Right ventricle myocardium inferior (tissue), 1 donor: ENCODE results near the gene ZDHHC5. TPM values are rescaled to one million over a fixed set of nuclear protein-coding genes. Genes with fewer than 3 reads are reported as not detected.
A peak's percentile ranks its signal among the peaks of the same experiment; 100 is the strongest.
"Not testable (repeated sequence)": the region's sequence is repeated elsewhere in the genome, so short reads cannot be mapped to it uniquely, and the experiment has no call there.

ENCODE experiments used
- ATAC-seq: fragments of 200-7000 bp; cut with Tn5 transposase; one replicate; pipeline ENCODE4 v1.9.1; 2020; ENCODE audit warnings: mild to moderate bottlenecking, moderate library complexity
- DNase-seq: peaks from one replicate; pipeline ENCODE4 v3.0.0; 2021; ENCODE audit errors: missing footprints
- intact Hi-C: fragments of 100-400 bp; cut with DNase I; formaldehyde crosslinking; loops from one replicate; pipeline ENCODE4 v1.11.0; 2022
- total RNA-seq: library from RNA; stranded (reverse); fragmentation: NEBNext Ultra II Directional; extraction: Animal tissue kit (Norgen Biotek cat#: 25700); gene quantifications from one replicate; pipeline ENCODE4 v1.2.1, GENCODE V29; 2021
- donor health status: DM: no; HTN: yes; CAD: no; lungs with severe emphysema.

Gene ZDHHC5
- total RNA-seq, 1 donor from 2014 or later = 44.9 TPM

GRCh38 chr11:57657194-57658022, 10.5 kb upstream of the ZDHHC5 start, which contains the start of gene CLP1:
Gene CLP1 (plus strand): TSS chr11:57657762. CDS start chr11:57659477, 1,715 bp downstream.
- ATAC-seq (peak; percentile 98), DNase-seq (peak; percentile 100)
- intact Hi-C loops = no loop called here

- DNase-seq (no peak), ATAC-seq (no peak)
- intact Hi-C loops = no loop called here
These were observed 9.9 kb upstream of the ZDHHC5 start for GRCh38 chr11:57658023-57658361.

- intact Hi-C loops = no loop called here
- DNase-seq (no peak), ATAC-seq (no peak)
These were observed 8.2 kb upstream of the ZDHHC5 start for GRCh38 chr11:57659669-57660068.

GRCh38 chr11:57662893-57663292, 5.0 kb upstream of the ZDHHC5 start:
- ATAC-seq (no peak), DNase-seq (no peak)
- intact Hi-C loops = no loop called here

GRCh38 chr11:57663975-57664374, 3.9 kb upstream of the ZDHHC5 start:
- intact Hi-C loops = no loop called here
- ATAC-seq (no peak), DNase-seq (no peak)

- ATAC-seq = peak; percentile 89
- intact Hi-C loops = loop anchor here (1.0 to 2.0 kb wide), 2 partner anchors 46 to 911 kb away; partner anchors contain the start of genes MED19 and TMX2
- peak; percentile 98 for DNase-seq
These were observed 688 bp upstream of the ZDHHC5 start for GRCh38 chr11:57667117-57667735.

- no peak for DNase-seq
These were observed 494 bp downstream of the ZDHHC5 start for GRCh38 chr11:57668434-57668782.

GRCh38 chr11:57674251-57674650, 6.3 kb downstream of the ZDHHC5 start:
- intact Hi-C loops = no loop called here
- DNase-seq (no peak), ATAC-seq (no peak)

More at GRCh38 chr11:57668434-57668782, 494 bp downstream of the ZDHHC5 start:
- ATAC-seq = peak; percentile 4
- intact Hi-C loops = no loop called here

GRCh38 chr11:57675176-57675941, 7.4 kb downstream of the ZDHHC5 start:
- intact Hi-C loops = no loop called here
- ATAC-seq = no peak
- DNase-seq = no peak

- DNase-seq (no peak), ATAC-seq (no peak)
- intact Hi-C loops = no loop called here
These were observed 11.5 kb downstream of the ZDHHC5 start for GRCh38 chr11:57679396-57679795.

GRCh38 chr11:57680552-57680874, 12.6 kb downstream of the ZDHHC5 start:
- intact Hi-C loops = loop anchor here (10.0 kb wide), 1 partner anchor 134 kb away; no protein-coding TSS in a partner anchor
- no peak for ATAC-seq

GRCh38 chr11:57681168-57681567, 13.3 kb downstream of the ZDHHC5 start:
- ATAC-seq (no peak), DNase-seq (no peak)
- intact Hi-C loops = loop anchor here (10.0 kb wide), 1 partner anchor 134 kb away; no protein-coding TSS in a partner anchor

More at GRCh38 chr11:57680552-57680874, 12.6 kb downstream of the ZDHHC5 start:
- DNase-seq = no peak

GRCh38 chr11:57690474-57690873, 22.6 kb downstream of the ZDHHC5 start:
- DNase-seq, ATAC-seq, intact Hi-C loops: not testable (repeated sequence)

GRCh38 chr11:57698843-57699365, 31.0 kb downstream of the ZDHHC5 start:
- intact Hi-C loops = no loop called here
- DNase-seq (no peak), ATAC-seq (no peak)

GRCh38 chr11:57699813-57700212, 31.9 kb downstream of the ZDHHC5 start:
- intact Hi-C loops = no loop called here
- no peak for ATAC-seq
- DNase-seq = no peak

- ATAC-seq = no peak
These were observed 32.5 kb downstream of the ZDHHC5 start for GRCh38 chr11:57700425-57700824.

GRCh38 chr11:57703341-57703740, 35.4 kb downstream of the ZDHHC5 start:
- ATAC-seq (no peak), DNase-seq (no peak)
- intact Hi-C loops = no loop called here

More at GRCh38 chr11:57700425-57700824, 32.5 kb downstream of the ZDHHC5 start:
- DNase-seq = no peak
- intact Hi-C loops = no loop called here

- no peak for ATAC-seq
- intact Hi-C loops = no loop called here
- no peak for DNase-seq
These were observed 37.0 kb downstream of the ZDHHC5 start for GRCh38 chr11:57704932-57705331.

- DNase-seq, ATAC-seq, intact Hi-C loops: not testable (repeated sequence)
These were observed 37.5 kb downstream of the ZDHHC5 start for GRCh38 chr11:57705432-57705831.
